Epithelial cell of esophagus (primary cell): Measurements from ENCODE around the gene KRT40.

ENCODE experiments used
- DNase-seq: peaks from one replicate; pipeline ENCODE4 v3.0.0; 2010; ENCODE audit warnings: low read depth
- H3K4me3 ChIP-seq: 2 replicates; pipeline ENCODE4 v1.5.1; 2011; ENCODE audit warnings: mild to moderate bottlenecking, low read length, control low read depth
- TF ChIP-seq, protein P1 (sequence below): IDR thresholded peaks from 2 replicates; pipeline ENCODE4 v1.5.1; 2011; ENCODE audit warnings: low read depth, mild to moderate bottlenecking, low read length, control low read depth, inconsistent platforms; ENCODE audit not compliant: insufficient read depth; ENCODE audit errors: missing control alignments

The KRT40 gene

DNA sequence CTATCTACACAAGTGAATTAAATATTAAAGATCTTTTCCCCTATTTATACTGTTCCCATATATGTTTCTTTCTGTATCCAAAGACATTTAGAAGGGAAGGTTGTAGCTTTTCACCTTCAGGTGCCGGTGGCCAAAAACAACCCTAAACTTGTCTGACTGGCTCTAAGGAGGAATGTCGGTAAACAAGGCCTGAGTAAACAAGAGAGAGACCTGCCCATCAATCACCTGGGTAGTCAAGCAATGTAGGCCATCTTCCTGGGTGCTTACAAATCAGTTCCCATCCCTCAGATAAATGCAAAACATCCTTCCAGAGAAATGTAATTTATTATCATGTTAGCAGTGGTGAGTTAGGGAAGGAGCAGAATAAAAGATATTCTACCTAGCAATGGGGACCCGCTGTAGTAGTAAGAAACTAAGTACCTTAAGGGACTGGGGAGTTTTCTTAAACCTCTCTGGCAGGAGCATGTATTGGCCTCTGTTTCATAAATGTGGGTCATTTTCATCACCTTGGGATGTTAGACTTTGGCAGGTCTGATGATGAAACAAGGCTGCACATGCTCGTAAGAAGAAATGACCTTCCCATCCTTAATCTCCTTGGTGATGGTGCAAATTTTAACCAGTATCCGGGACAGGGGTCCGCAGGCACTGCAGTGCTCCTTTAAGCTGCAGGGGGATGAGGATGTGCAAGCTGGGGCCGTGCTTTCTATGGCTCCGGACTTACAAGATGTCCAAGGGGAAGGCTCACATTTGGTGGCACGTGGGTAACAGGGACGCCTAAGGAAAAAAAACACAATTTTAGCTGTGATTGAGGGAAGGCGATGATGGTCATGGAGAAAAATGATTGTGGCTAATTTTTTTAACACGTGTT lies 25.8 kb downstream of the KRT40 start:
- no peak overlapping the region for H3K4me3 ChIP-seq
- DNase-seq: peak; percentile 90
- TF ChIP-seq, protein P1, sequence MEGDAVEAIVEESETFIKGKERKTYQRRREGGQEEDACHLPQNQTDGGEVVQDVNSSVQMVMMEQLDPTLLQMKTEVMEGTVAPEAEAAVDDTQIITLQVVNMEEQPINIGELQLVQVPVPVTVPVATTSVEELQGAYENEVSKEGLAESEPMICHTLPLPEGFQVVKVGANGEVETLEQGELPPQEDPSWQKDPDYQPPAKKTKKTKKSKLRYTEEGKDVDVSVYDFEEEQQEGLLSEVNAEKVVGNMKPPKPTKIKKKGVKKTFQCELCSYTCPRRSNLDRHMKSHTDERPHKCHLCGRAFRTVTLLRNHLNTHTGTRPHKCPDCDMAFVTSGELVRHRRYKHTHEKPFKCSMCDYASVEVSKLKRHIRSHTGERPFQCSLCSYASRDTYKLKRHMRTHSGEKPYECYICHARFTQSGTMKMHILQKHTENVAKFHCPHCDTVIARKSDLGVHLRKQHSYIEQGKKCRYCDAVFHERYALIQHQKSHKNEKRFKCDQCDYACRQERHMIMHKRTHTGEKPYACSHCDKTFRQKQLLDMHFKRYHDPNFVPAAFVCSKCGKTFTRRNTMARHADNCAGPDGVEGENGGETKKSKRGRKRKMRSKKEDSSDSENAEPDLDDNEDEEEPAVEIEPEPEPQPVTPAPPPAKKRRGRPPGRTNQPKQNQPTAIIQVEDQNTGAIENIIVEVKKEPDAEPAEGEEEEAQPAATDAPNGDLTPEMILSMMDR: no peak

DNA sequence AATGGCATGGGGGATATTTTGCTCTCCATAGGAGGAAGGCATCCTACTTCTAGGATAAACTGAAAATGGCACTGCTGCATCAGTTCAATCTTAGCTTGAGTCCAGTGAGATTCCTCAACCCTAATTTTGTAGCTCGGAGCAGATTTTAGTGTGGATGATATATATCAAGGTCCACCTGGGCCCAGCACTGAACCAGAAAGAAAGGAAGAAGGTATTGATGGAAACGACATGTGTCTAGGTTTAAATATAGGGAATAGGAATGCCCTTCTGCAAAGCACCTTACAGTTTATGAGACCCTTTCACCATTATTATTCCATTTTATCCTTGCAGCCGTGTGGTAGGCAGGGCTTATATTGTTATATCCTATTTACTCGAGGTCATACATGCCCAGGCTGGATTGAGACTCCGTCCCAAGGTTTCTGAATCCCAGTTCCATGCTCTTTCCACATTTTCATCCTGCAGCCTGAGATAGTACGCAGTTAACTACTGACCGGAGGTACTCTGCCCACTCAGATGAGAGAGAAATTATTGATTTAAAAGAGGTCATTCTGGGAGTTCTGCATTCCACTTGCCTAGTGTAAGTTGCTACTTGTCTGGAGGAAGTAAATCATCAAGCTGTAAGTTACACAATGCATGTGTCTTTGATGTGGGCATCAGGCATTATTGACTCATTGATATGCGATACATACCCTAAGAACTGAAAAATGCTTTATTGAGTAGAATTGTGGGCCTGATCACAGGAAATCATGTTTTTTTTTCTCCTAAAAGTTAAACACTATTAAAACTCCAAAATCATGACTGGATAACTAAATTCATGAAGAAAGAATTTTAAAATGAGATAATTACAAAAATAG lies 27.5 kb downstream of the KRT40 start:
- DNase-seq: peak; percentile 98
- H3K4me3 ChIP-seq: no peak overlapping the region
- TF ChIP-seq, protein P1: no peak

DNA sequence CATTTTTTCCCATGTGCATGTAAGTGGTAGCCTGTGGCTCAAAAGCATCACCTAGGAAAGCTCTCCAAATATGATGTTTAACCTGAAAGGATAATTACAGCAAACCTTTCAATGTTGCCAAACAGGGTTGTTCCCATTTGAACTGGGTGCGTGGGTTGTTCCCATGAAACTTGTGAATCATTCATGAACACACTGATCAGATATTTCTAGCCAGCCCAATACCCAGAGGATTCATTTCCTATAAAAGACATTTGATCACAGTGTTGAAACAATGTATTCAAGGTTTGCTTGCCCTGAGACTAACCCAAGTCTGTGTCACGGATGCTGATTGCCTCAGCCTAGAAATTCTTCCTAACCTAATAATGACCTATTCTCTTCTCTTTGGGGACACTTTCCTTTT lies 30.2 kb downstream of the KRT40 start:
- TF ChIP-seq, protein P1: no peak
- peak; percentile 99 for DNase-seq
- no peak overlapping the region for H3K4me3 ChIP-seq

DNA sequence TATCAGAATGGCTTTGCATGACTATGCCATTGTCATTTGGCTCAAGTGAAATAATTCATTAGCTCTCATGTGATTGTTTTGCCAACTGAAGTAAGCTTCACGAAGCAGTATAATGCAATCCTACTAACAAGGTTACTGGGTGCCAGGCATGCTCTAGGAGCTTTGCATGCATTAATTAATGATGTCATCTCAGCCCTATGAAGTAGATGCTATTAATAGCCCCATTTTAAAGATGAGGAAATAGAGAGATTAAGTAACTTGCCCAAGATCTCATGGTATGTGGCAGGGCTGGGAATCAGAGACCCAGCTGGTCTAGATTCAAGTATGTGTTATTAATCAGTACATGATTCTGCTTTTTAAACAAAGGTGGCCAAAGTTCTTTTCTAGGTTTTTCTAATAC lies 31.5 kb downstream of the KRT40 start:
- DNase-seq: peak; percentile 96
- no peak overlapping the region for H3K4me3 ChIP-seq
- TF ChIP-seq, protein P1: no peak

DNA sequence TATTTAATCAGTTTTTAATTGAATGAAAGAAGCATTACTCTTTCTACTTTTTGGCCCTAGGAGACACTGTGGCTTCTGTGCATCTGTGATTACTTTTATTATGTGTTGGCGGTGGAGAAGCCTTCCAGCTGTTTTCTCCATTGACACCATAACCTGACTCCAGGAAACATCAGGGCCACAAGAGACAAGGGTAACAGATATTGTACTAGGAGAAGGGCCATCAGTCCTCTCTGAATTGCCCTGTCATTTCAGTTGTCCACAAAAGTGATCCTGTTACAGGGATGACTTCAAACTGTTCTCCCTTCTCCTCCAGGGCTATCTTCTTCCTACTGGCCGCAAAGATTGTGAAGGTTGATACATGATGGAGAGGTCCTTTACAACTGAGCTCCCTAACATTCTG lies 32.0 kb downstream of the KRT40 start:
- TF ChIP-seq, protein P1: no peak
- no peak for DNase-seq
- H3K4me3 ChIP-seq: no peak overlapping the region

DNA sequence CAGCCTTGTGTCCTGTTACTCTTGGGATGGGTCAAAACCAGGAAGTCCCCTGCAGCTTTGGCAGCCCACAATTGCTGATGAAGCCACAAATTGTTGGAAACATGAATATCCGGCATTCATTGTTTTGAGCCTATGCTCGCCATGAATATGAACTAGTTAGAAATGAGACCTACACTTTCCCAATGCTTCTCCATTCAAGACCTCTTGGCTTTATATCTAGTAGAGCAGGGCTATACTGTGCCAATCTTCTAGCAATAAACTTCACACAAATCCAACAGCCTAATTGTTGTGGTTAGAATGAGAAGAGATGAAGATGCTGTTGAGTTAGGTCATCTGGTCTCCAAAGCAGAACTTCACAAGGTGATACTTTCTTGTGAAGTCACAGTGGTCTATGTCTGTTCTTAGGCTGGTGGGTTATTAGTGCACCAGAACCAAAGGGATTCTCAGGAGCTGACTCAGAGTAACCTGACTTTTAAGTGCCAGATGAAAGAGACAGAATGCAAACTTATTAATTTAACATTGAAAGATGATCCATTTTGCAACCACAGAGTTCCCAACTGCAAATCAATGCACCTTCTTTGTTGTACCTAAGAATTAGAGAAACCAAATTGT lies 33.0 kb downstream of the KRT40 start:
- H3K4me3 ChIP-seq: no peak overlapping the region
- TF ChIP-seq, protein P1: no peak
- DNase-seq: no peak
